ENCODE results near the gene LRRC61.

Gene LRRC61

DNA sequence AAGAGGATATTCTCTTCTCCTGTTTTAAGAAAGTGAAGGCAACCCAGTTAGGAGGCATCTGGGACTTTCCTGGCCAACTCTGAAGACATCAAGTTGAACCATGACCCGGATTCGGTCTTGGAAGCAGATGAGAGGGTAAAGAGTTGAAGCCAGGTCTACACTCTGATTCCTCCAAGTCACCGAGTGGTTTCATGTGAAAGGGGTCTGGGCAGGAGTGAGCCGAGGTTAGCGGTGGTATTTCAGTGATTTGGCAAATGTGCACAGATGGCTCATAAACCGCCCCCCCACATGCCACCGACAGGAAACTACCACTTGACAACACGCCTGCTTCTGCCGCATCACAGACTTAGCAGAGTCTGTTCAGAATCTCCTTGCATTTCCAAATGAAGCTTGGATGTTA lies 34.1 kb downstream of the LRRC61 start:
- no peak for DNase-seq (ENCODE audit: low spot score)

DNA sequence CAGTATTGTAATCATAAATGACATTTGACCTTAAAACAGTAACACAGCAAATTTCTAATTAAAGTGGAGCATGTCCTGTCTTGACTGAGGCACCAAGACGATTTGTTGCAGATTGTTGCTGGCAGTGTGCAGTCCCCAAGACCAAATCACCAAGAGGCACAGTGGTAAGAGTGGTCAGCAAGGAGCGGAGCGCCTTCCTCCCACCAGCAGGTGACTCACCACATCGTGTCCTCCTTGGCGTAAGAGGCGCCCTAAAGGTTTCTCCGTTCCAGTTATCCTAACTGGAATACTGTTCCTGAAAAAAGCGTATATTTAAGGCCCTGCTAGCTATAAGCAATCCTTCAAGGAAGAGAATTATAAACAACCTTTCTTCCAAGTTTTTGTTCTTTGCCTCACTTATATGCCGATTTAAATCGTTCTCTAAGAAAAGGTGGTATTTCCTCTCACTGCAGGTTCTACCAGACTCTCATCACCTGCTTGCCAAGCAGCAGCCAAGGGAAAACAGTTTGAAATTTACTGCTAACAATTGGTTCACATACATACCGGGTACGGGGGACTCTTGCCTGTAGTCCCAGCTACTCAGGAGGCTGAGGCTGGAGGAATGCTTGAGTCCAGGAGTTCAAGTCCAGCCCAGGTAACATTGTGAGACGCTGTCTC lies 34.7 kb downstream of the LRRC61 start:
- DNase-seq (ENCODE audit: low spot score), result no peak

DNA sequence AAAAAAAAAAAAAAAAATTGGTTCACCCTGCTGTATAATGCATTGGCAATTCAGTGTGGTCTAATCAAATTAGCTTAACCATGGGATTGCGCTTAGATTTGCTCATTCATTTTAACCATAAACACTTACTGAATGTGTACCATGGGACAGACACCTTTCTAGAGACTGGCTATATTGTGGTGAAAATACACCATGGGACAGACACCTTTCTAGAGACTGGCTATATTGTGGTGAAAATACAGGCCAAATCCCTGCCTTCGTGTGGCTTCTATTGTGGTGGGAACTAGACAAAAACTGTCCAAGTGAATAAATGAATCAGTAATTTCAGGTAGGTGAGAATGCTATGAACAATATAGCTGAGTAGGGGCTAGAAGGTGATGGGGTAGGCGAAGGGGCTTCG lies 35.3 kb downstream of the LRRC61 start:
- DNase-seq (ENCODE audit: low spot score), result no peak

DNA sequence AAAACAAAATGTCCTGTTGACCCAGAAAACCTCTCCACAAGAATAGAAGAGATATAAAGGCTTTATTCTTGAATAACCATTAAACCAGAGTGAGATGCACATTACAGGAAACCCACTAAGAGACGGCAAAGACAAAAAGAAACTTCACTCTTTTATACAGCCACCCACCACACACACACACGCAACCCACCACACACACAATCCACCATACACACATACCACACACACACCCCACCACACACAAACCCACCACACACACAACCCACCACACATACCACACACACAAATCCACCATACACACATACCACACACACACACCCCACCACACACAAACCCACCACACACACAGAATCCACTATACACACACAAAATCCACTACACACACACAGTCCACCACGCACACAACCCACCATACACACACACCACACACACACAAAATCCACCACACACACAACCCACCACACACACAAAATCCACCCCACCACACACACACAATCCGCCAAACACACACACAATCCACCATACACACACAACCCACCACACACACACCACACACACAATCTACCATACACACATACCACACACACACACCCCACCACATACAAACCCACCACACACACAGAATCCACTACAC lies 36.0 kb downstream of the LRRC61 start:
- DNase-seq (ENCODE audit: low spot score), result no peak

DNA sequence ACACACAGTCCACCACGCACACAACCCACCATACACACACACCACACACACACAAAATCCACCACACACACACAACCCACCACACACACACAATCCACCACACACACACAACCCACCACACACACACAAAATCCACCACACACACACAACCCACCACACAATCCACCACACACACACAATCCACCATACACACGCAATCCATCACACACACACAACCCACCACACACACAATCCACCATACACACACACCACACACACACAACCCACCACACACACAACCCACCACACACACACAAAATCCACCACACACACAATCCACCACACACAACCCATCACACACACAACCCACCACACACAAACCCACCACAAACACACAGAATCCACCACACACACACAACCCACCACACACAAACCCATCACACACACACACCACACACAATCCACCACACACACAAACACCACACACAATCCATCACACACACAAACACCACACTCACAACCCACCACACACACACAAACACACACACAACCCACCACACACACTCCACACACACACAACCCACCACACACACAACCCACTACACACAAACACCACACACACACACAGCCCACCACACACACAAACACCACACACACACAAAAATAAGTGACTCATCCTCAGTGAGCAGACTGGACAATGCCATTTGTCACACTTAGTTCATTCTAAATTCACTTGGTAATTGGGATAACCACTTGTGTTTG lies 36.6 kb downstream of the LRRC61 start:
- DNase-seq (ENCODE audit: low spot score), result no peak

DNA sequence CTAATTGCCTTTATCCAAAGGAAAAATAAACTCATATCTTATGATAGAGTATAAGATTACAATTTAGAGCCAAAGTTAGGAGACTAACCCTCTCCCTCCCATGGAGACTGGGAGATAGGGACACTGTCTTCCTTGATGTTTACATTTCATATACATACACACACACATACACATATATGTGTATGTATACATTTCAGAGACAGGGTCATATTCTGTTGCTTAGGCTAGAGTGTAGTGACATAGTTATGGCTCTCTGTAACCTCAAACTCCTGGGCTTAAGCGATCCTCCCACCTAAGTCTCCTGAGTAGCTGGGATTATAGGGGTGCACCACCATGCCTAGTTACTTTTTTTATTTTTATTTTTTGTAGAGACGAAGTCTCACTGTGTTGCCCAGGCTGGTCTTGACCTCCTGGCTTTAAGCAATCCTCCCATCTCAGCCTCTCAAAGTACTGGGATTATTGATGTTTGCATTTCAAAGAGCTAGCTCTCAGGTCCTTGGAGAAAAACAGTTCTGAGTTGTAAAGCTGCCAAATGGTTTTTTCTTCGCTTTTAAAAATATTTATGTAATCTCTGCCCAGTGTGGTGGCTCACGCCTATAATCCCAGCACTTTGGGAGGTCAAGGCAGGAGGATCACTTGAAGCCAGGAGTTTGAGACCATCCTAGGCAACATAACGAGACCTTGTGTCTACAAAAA lies 37.4 kb downstream of the LRRC61 start:
- no peak for DNase-seq (ENCODE audit: low spot score)

DNA sequence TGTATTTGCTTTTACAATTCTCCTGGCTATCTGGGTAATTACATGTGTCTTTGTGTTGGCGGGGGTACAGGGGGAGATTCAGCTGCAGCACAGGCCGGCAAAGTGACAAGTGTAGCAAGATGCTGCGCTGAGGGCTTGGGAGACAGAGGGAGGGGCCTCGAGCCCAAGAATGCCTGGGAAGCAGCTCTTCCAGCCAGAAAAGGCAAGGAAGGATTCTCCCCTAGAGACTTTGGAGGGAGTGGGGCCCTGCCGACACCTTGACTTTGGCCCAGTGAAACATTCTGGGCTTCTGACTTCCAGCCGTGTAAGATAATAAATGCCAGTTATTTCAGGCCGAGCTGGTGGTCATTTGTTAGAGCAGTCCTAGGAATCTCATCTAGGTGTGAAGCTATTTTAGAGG lies 38.2 kb downstream of the LRRC61 start:
- no peak for DNase-seq (ENCODE audit: low spot score)

DNA sequence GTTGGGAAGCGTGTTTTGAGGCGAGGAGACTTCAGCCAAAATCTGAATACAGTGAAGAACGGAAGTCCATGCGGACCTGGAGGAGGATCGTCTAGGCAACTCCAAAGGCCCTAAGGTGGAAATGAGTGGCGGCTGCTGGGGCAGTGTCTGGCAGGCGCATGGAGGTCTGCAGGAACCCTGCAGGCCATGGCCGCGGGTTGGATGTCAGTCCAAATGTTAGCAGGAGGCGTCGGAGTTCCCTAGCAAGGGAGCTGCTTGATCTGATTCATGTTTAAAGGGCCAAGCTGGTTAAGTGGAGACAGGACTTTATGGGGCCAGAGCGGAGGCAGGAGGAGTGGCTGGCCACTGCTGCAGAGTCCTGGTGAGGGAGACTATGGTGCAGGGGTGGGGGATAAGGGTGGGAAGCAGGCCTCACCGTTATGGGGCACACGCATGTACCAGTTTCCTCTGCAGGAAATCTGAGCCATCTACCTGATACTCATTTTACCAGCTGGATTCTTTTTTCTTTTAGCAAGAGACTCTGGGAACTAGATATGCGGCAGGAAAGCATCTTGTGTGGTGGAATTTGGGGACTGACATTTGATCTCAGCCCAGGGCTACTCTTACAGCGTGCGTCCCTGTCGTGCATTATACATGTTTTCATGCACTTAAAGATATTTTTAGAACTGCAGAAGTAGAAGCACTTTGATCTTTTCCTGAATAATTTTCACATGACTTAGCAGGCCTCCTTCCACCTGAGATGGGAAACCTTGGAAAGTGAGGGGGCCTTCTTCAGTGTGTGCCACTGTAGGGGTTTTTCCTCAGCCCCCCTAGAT lies 38.9 kb downstream of the LRRC61 start:
- DNase-seq (ENCODE audit: low spot score), result no peak

DNA sequence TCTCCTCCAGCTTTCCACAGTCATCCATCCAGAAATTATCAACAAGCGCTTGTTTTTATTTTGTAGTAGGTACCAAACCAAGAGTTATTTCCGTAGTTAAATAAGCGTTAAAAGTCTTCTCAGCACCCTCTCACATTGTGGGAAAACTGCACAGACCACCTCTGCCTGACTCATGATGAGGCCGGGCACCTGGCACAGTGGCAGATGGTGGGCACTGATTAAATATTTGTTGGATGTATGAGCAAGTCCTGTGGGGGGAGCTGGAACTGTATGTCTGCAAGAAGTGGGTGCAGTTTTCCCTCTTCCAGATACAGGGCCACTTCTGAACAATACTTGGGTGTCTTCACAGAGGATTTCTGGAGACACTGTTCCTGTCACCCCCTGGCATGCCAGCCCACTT lies 40.2 kb downstream of the LRRC61 start:
- DNase-seq (ENCODE audit: low spot score), result no peak

DNA sequence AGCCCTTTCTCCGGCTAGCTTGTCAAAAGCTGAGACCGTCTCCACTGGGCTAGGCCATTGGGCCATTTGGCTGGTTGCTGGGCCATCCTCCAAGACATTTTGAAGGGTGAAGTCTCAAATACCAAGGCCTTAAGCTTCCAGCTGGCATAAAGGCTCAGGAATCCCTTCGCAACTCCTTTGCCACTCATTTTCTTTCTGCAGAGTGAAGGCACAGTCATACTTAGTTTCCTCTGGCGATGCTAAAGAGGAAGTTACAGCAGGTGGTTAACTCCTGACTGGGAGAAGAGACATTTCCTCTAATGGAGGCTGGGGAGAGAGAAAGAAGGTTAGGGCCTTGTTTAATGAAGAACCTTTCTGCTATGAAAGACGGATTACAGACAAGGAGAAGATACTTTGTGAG lies 40.7 kb downstream of the LRRC61 start:
- no peak for DNase-seq (ENCODE audit: low spot score)

DNA sequence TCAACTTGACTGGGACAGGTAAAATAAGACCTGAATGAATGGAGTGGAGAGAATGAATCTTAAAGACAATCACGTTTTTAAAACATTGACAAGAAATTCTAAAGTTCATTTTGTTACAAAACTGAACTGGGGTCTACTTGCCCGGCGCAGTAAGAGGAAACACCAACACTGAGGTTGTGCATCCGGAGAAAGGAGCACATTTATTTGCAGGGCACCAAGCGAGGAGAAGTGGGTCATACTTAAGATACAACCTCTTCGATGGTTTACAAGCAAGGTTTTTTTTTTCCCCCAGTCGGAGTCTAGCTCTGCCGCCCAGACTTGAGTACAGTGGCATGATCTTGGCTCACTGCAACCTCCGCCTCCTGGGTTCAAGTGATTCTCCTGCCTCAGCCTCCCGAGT lies 42.0 kb downstream of the LRRC61 start:
- no peak for DNase-seq (ENCODE audit: low spot score)

DNA sequence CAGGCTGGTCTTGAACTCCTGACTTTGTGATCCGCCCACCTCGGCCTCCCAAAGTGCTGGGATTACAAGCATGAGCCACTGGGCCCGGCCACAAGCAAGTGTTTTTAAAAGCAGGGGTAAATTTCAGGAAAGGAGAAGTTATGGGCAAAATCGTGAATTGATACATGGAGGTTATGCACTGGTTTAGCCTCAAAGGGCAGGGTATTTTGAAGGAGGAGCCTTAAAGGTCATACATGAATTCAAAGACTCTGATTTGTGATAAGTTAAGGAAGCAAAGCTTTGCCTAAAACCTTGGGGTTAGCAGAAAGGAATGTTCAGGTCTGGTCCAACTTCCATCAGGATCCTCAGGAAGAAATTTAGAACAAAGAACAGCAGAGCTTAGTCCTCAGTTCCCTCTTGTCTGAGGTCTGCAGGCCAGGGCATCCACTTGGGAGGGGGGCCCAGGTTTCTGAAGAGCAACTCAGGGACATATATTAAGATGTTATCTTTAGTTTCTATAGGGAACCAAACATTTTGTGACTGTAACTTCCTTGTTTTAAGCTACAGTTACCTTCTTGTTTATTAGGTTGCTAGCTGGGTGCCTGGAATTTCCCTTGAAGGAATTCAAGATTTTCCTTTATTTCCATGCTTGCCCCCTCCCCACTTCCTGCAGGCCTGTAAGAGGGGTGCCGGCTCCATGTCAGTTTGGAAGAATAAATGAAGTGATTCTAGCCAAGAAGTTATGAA lies 42.7 kb downstream of the LRRC61 start:
- DNase-seq (ENCODE audit: low spot score), result no peak

DNA sequence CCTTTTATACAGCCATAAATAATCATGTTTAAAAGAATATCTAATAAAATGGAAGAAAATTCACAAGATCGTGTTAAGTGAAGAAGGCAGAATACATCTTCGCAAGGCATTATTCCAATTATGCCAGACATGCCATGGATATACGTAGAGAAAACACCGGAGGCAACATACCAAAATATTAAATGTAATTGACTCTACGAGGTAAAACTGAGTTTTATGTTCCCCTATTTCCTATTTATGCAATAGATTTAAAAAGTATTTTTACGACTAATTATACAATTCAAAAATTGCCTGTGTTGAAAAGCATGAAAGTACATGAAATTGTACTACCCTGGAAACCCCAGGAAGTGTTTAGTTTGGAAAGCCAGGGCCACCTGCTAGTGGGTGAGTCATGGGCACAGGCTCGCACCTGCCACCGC lies 44.5 kb downstream of the LRRC61 start:
- no peak for DNase-seq (ENCODE audit: low spot score)

DNA sequence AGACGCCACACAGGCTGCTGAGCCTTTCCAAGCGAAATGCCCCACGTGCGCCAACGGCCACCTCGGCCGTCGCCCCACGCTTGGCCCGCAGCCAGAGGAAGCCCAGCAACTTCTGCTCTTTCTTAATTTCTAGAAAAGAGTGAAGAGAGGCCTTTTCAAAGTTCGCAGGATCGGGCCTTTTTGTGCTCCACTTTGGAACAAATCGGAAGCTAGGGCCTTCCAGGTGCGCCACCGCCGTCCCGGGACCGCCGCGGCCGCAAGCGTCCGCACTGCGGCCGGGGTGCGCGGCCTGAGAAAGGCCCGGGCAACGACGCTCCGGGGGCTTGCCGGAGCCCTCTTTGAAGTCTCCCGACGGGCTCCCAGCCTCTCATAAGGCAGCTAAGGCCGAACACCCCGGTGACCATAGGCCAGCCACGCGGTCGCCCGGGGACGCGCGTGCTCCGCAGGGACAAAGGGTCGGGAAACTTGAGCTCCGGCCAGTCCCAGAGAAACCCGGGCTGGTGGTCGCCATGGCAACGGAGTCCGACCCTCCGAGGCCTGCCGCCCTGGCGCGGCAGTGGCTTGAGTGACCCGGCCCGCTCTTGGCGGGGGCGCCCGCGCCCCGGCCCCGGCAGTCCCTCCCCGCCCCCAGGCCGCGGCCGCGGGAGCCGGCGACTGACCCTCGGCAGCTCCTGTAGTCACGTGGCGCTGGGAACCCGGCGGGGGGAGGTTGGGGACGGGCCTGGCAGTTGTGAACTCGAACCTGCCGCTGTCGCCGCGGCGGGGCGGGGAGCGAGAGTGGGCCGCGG lies 45.1 kb downstream of the LRRC61 start, which contains the start of gene REPIN1:
Gene REPIN1, plus strand, starts transcription at position 727 of the 788 bp plus-strand sequence. CDS start 890 bp downstream, outside the sequence.
- DNase-seq (ENCODE audit: low spot score), result peak; percentile 94

DNA sequence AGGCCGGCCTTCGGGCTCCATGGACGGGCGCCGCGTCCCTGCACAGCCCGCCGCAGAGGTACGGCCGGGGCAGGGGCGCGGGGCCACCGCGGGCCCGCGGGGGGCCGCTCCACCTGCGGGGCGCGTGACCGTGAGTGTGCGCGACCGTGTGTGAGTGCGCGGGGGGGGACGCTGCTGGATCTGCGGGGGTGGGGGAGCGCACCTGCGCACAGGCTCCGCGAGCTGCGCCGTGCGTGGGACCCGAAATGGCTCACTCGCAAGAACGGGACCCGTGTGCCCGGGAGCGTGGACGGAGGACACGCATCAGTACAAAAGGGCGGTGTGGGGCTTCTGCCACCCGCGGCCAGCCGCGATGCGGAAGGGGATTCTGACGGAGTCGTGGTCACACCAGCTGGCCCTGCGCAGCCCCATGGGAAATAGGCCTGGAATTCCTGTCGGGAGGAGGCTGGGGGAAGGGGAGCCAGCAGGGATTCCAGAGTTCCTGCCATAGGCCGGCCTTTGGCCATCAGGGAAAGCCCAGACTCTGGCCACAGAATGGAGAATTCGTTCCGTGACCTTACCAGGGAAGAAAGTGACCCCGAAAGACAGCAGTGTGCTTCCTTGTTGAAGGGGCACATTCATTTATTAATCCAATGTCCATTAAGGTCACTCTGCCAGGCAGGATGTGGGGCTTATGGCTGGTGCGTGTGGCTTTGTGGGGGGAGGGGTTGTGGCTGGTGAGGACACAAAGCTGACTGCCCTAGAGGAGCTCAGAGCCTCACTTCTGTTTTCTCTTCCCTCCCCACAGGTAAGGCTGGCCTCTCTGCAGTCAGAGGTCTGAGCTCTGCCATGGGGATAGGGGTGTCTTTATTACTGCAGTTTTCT lies 46.0 kb downstream of the LRRC61 start:
- peak; percentile 80 for DNase-seq (ENCODE audit: low spot score)

DNA sequence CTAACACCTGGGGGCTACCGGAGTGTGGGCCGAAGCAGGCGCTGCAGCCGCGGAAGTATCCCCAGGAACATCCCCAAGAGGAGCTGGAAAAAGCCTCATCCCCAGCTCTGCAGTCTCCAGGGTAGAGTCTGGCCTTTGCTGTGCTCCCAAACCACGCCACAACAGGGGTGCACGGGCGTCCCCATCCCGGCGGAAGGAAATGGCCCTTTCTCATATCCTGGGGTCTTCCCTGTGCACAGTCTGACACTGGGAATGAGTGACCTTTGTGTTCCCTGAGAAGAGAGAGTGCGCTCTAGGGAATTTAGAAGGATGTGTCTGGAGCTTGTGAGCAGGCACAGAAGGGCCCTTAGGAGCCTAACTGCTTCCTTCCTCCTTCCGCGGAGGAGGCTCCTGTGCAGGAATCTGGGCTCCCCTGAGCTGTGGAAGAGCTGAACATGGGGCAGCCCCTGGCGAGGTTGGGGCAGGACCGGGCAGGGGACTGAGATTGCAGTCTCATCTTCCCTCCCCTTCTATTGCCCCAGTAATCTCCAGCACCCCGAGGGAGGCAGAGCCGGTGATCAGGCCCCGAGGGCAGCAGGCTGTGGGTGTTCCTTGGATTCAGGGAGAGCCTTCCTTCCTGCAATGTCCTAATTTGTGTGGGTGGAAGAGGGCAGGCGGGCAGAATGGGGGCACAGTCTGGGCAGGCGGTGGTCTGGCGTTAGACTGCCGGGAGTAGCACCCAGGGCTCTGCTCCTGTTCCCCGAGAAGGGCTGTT lies 46.8 kb downstream of the LRRC61 start:
- DNase-seq (ENCODE audit: low spot score), result no peak

DNA sequence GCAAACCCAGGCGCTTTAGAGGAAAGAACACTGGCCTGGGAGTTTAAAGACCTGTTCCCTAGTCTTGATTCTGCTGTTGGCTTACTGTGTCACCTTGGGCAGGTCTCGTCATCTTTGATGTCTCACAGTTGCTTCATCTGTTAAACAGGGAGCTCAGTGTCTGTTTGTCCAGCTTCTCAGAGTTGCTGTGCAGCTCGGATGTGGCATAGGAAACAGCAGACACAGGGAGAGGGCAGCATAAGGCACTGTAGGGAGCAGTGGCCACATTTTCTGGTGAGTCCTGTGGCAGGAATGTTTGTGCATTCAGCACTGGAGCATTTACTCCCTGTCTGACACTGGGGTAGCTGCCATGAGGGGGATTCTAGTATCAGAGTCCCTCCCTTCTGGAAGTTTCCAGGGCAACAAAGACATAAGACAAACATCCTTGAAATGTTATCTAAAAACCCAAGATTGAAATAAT lies 47.5 kb downstream of the LRRC61 start:
- DNase-seq (ENCODE audit: low spot score), result peak; percentile 50
